Vagina (tissue), 2 donors: Measurements from ENCODE around the gene LIPF. TPM values are rescaled to one million over a fixed set of nuclear protein-coding genes. Genes with fewer than 3 reads are reported as not detected.

ENCODE experiments used
- DNase-seq, 2 donors: peaks; one replicate each; pipeline ENCODE4 v3.0.0-alpha.2; 2017; ENCODE audit errors: extremely low spot score in 2 of 2
- H3K27ac ChIP-seq: fragments of 200-600 bp; sonication (generic); one replicate; pipeline ENCODE4 v1.5.1; 2019
- H3K27me3 ChIP-seq: fragments of 200-600 bp; sonication (generic); one replicate; pipeline ENCODE4 v1.5.1; 2019
- H3K36me3 ChIP-seq, 2 donors: fragments of 200-600 bp; sonication (generic); one replicate each; pipeline ENCODE4 v1.5.1; 2017 to 2019
- H3K4me1 ChIP-seq: fragments of 200-600 bp; sonication (generic); one replicate; pipeline ENCODE4 v1.5.1; 2019
- H3K4me3 ChIP-seq, 2 donors: fragments of 200-600 bp; sonication (generic); 1 replicate in 1 of 2; 2 replicates in 1 of 2; pipeline ENCODE4 v1.5.1; 2016 to 2019
- H3K9me3 ChIP-seq: fragments of 200-600 bp; sonication (generic); one replicate; pipeline ENCODE4 v1.5.1; 2019
- POLR2A ChIP-seq, 2 donors: fragments of 450-650 bp; IDR thresholded peaks; one replicate each; pipeline ENCODE4 v1.6.1; 2017; ENCODE audit warnings: antibody characterized with exemption in 2 of 2, mild to moderate bottlenecking in 2 of 2, moderate library complexity in 2 of 2
- POLR2AphosphoS5 ChIP-seq, 2 donors: sonication (generic); formaldehyde crosslinking; IDR thresholded peaks; one replicate each; pipeline ENCODE4 v1.9.0; 2017; ENCODE audit warnings: antibody characterized with exemption in 2 of 2, mild to moderate bottlenecking in 2 of 2, low read depth in 1 of 2; ENCODE audit not compliant: insufficient read depth in 1 of 2
- intact Hi-C: fragments of 100-400 bp; cut with DNase I; formaldehyde crosslinking; loops from one replicate; pipeline ENCODE4 v1.15.1; 2023
- total RNA-seq: library from RNA; depleted of rRNA; stranded (reverse); fragments of >200 nt; gene quantifications from one replicate; pipeline ENCODE4 v1.2.3, GENCODE V29; 2016
- TF ChIP-seq, protein P1 (sequence below), 3 experiments: fragments of 450-650 bp in 2 of 3; fragments of 200-600 bp in 1 of 3; sonication (generic) in 1 of 3; IDR thresholded peaks; one replicate each; pipeline ENCODE4 v1.5.1; 2017 to 2019; ENCODE audit warnings: antibody characterized with exemption in 3 of 3, mild to moderate bottlenecking in 2 of 3, moderate library complexity in 2 of 3

The LIPF gene
- total RNA-seq, 1 donor from 2014 or later: not detected

DNA sequence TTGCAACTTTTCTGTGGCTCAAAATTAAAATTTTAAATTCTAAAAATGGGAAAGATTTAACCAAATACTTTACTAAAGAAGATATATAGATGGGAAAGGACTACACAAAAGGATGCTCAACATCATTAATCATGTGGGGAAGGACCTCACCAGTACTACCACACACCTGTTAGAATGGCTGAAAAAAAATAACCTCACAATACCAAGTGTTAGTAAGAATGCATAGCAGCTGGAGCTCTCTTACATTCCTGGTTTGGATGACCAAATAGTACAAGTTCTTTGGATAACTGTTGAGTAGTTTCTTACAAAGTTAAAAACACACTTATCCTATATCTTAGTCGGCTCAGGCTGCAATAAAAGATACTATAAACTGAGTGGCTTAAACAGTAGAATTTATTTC is 43.8 kb upstream of the LIPF start:
- no peaks in the 10 kb centered on the region for H3K27me3 ChIP-seq
- H3K9me3 ChIP-seq: no peaks in the 10 kb centered on the region
- TF ChIP-seq, protein P1, sequence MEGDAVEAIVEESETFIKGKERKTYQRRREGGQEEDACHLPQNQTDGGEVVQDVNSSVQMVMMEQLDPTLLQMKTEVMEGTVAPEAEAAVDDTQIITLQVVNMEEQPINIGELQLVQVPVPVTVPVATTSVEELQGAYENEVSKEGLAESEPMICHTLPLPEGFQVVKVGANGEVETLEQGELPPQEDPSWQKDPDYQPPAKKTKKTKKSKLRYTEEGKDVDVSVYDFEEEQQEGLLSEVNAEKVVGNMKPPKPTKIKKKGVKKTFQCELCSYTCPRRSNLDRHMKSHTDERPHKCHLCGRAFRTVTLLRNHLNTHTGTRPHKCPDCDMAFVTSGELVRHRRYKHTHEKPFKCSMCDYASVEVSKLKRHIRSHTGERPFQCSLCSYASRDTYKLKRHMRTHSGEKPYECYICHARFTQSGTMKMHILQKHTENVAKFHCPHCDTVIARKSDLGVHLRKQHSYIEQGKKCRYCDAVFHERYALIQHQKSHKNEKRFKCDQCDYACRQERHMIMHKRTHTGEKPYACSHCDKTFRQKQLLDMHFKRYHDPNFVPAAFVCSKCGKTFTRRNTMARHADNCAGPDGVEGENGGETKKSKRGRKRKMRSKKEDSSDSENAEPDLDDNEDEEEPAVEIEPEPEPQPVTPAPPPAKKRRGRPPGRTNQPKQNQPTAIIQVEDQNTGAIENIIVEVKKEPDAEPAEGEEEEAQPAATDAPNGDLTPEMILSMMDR (IDR thresholded peaks at IDR 0.05): no peak
- TF ChIP-seq POLR2A (IDR thresholded peaks at IDR 0.05) (no peak), POLR2AphosphoS5 (IDR thresholded peaks at IDR 0.05; ENCODE audit: insufficient read depth in 1 of 2, low read depth in 1 of 2) (no peak)
- DNase-seq: no peak
- H3K36me3 ChIP-seq: no peaks in the 10 kb centered on the region
- no peak overlapping the region for H3K4me3 ChIP-seq
- intact Hi-C loops: no loop called here
- H3K27ac ChIP-seq: no peak overlapping the region
- no peaks in the 10 kb centered on the region for H3K4me1 ChIP-seq

DNA sequence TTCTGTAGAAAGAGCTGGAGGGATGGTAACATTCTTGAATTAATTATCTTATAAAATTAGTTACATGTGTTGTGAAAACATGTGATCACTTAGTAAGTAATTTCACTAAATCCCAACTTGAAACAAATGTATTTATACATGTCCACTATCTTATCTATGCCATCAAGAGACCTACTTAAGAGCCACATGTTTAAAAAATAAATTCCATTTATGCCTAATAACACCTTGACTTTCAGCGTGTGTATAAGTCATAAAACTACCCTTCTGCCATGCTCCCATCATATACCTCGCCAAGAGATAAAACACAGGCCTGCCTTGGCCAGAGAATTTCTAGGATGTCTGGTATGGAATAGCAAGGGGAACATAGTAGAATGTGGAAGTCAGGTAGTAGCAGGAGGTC is 40.4 kb upstream of the LIPF start:
- no peak overlapping the region for H3K4me3 ChIP-seq
- intact Hi-C loops: no loop called here
- no peaks in the 10 kb centered on the region for H3K27me3 ChIP-seq
- no peak for TF ChIP-seq POLR2AphosphoS5 (IDR thresholded peaks at IDR 0.05; ENCODE audit: insufficient read depth in 1 of 2, low read depth in 1 of 2)
- H3K4me1 ChIP-seq: no peaks in the 10 kb centered on the region
- no peaks in the 10 kb centered on the region for H3K9me3 ChIP-seq
- H3K36me3 ChIP-seq: no peaks in the 10 kb centered on the region
- H3K27ac ChIP-seq: no peak overlapping the region
- DNase-seq: no peak

DNA sequence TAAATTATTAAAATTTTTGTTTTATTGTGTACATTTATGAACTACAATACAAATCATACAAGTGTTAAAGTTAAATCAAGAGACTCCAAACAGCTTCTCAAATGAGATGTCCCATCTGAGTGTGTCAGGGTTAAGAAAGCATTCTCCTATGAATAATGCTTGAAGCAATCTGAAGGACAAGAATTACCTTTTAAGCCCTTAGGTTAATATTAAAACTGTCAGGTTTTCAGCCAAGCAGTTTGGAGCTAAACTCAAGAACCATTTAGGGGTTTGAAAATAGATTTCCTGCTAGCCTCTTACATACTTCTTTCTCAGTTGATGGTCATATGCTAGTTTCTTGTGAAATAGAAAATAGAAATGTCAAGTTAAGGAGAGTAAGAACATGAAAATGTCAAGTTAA is 39.4 kb upstream of the LIPF start:
- H3K9me3 ChIP-seq: no peaks in the 10 kb centered on the region
- H3K36me3 ChIP-seq: no peaks in the 10 kb centered on the region
- no peak for TF ChIP-seq POLR2AphosphoS5 (IDR thresholded peaks at IDR 0.05; ENCODE audit: insufficient read depth in 1 of 2, low read depth in 1 of 2)
- TF ChIP-seq, protein P1 (IDR thresholded peaks at IDR 0.05): no peak
- no peak for TF ChIP-seq POLR2A (IDR thresholded peaks at IDR 0.05)
- intact Hi-C loops: no loop called here
- no peak for DNase-seq
- H3K4me3 ChIP-seq: no peak overlapping the region
- no peaks in the 10 kb centered on the region for H3K27me3 ChIP-seq
- H3K27ac ChIP-seq: no peak overlapping the region
- no peaks in the 10 kb centered on the region for H3K4me1 ChIP-seq

DNA sequence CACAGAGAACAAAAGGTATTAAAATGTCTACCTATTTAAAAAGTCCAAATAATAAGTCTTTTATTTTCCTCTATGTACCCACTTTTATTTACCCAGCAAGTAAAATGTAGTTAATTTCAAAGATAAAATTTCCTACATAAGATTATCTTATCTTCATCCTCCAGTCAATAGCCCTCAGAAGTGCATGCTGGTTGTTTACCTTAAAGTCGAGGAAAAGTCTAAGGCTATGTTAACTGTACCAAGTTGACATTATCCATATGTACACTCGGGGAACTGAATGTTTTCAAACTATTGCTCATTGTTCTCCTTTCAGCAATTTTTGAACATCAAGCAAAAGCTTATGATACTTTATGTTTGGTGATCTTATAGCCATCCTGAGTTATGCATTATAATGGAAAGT is 24.1 kb upstream of the LIPF start:
- Histone ChIP-seq H3K9me3 (no peaks in the 10 kb centered on the region), H3K36me3 (no peaks in the 10 kb centered on the region), H3K4me3 (no peak overlapping the region), H3K27ac (no peak overlapping the region), H3K27me3 (no peaks in the 10 kb centered on the region), H3K4me1 (no peaks in the 10 kb centered on the region)
- DNase-seq: no peak
- intact Hi-C loops: no loop called here
- no peak for TF ChIP-seq POLR2A (IDR thresholded peaks at IDR 0.05)

DNA sequence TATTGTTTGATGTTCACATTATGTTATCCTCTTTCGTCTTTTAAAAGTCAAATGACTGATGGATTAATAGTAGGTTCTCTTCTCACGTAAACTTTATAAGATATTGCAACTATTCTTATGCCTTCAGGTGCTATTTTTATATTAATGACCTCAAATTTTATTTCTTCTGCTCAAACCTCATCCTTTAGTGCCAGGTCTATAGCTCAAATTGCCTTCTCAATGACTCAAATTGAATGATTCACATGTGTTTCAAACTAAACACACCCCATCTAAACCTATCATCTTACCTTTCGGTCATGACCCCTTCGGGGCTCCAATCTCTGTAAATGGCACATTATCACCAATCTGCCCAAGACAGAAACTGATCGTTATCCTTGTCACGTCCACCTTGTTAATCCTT is 22.0 kb upstream of the LIPF start:
- Histone ChIP-seq H3K27me3 (no peaks in the 10 kb centered on the region), H3K36me3 (no peaks in the 10 kb centered on the region), H3K27ac (no peak overlapping the region), H3K4me1 (no peaks in the 10 kb centered on the region), H3K4me3 (no peak overlapping the region), H3K9me3 (no peaks in the 10 kb centered on the region)
- DNase-seq: no peak
- TF ChIP-seq POLR2AphosphoS5 (IDR thresholded peaks at IDR 0.05; ENCODE audit: insufficient read depth in 1 of 2, low read depth in 1 of 2) (no peak), POLR2A (IDR thresholded peaks at IDR 0.05) (no peak)
- TF ChIP-seq, protein P1 (IDR thresholded peaks at IDR 0.05): no peak
- intact Hi-C loops: no loop called here

DNA sequence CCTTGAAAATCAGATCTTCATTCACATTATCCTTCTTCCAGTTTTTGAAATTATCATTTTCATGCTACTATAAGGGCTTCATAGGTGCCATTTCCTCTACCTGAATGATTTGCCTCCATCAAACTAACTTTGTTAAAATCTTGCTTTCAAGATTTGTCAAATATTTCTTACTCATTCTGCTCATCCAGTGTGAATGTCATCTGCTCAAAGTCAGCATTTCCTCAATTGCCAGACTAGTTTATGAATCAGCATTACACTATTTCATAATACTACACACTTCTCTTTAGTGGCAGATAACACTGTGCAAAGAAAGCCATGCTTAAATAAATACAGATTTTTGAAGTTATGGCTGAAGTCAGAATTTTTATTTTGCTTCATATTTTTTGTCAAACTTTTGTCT is 21.3 kb upstream of the LIPF start:
- no peak for DNase-seq
- intact Hi-C loops: no loop called here
- Histone ChIP-seq H3K27me3 (no peaks in the 10 kb centered on the region), H3K4me3 (no peak overlapping the region), H3K4me1 (no peaks in the 10 kb centered on the region), H3K9me3 (no peaks in the 10 kb centered on the region), H3K27ac (no peak overlapping the region), H3K36me3 (no peaks in the 10 kb centered on the region)
- TF ChIP-seq POLR2AphosphoS5 (IDR thresholded peaks at IDR 0.05; ENCODE audit: insufficient read depth in 1 of 2, low read depth in 1 of 2) (peak in 1 of 2 donors; percentile 49), POLR2A (IDR thresholded peaks at IDR 0.05) (no peak)
- TF ChIP-seq, protein P1 (IDR thresholded peaks at IDR 0.05): no peak
